OCI-LY1 (cell line): Measurements from ENCODE around the gene NEB.

Experiments
- CTCF ChIP-seq: fragments of 200-600 bp; sonication (generic), shearing (Covaris generic); IDR thresholded peaks from 2 replicates; pipeline ENCODE4 v1.5.1; 2017; ENCODE audit warnings: mild to moderate bottlenecking, antibody characterized with exemption, low read length, moderate library complexity, mixed read lengths
- EZH2 ChIP-seq: fragments of 200-600 bp; sonication (generic), shearing (Covaris generic); IDR thresholded peaks from 2 replicates; pipeline ENCODE4 v1.8.0; 2017; ENCODE audit warnings: borderline replicate concordance, mixed run types, mild to moderate bottlenecking, antibody characterized with exemption, low read length, moderate library complexity, mixed read lengths

GRCh38 chr2:151678849-151679248, 55.4 kb downstream of the NEB start:
- no peak for TF ChIP-seq CTCF
- TF ChIP-seq EZH2: no peak
